Mesendoderm (in vitro differentiated cells): ENCODE results near the gene PHETA1.

Experiments used
- DNase-seq: peaks from one replicate; pipeline ENCODE4 v3.0.0; 2013
- H2AK5ac ChIP-seq: 2 replicates; pipeline ENCODE4 v1.6.1; 2013; ENCODE audit warnings: low read length, inconsistent platforms
- H2BK120ac ChIP-seq: 2 replicates; pipeline ENCODE4 v1.6.1; 2013; ENCODE audit warnings: low read depth, mild to moderate bottlenecking, low read length, moderate library complexity, mixed read lengths
- H2BK15ac ChIP-seq: replicated peaks from 2 replicates; pipeline ENCODE4 v1.6.1; 2013; ENCODE audit warnings: low read depth, mild to moderate bottlenecking, moderate library complexity
- H2BK5ac ChIP-seq: 2 replicates; pipeline ENCODE4 v1.6.1; 2013; ENCODE audit warnings: low read length, inconsistent platforms
- H3K18ac ChIP-seq: 2 replicates; pipeline ENCODE4 v1.6.1; 2013; ENCODE audit warnings: mild to moderate bottlenecking, low read length, mixed read lengths
- H3K23ac ChIP-seq: one replicate; pipeline ENCODE4 v1.6.1; 2013; ENCODE audit warnings: low read length
- H3K27ac ChIP-seq: 2 replicates; pipeline ENCODE4 v1.5.1; 2013; ENCODE audit warnings: low read depth, mild to moderate bottlenecking, inconsistent platforms, low read length, moderate library complexity
- H3K27me3 ChIP-seq: 2 replicates; pipeline ENCODE4 v1.6.1; 2013; ENCODE audit warnings: low read length, control low read depth, mild to moderate bottlenecking, inconsistent platforms; ENCODE audit not compliant: insufficient read depth, poor library complexity
- H3K36me3 ChIP-seq: 2 replicates; pipeline ENCODE4 v1.6.1; 2013; ENCODE audit warnings: low read length, inconsistent platforms; ENCODE audit not compliant: control insufficient read depth, insufficient read depth
- H3K4ac ChIP-seq: one replicate; pipeline ENCODE4 v1.6.1; 2013; ENCODE audit warnings: low read depth, mild to moderate bottlenecking, low read length, moderate library complexity
- H3K4me1 ChIP-seq: 2 replicates; pipeline ENCODE4 v1.6.1; 2013; ENCODE audit warnings: low read depth, low read length, inconsistent platforms; ENCODE audit not compliant: control insufficient read depth
- H3K4me2 ChIP-seq: 2 replicates; pipeline ENCODE4 v1.6.1; 2013; ENCODE audit warnings: low read length
- H3K4me3 ChIP-seq: 2 replicates; pipeline ENCODE4 v1.5.1; 2013; ENCODE audit warnings: mild to moderate bottlenecking, low read length
- H3K56ac ChIP-seq: one replicate; pipeline ENCODE4 v1.6.1; 2013; ENCODE audit warnings: low read length
- H3K79me1 ChIP-seq: 2 replicates; pipeline ENCODE4 v1.6.1; 2013; ENCODE audit warnings: low read length, inconsistent platforms
- H3K79me2 ChIP-seq: 2 replicates; pipeline ENCODE4 v1.6.1; 2013; ENCODE audit warnings: mild to moderate bottlenecking, low read length; ENCODE audit not compliant: control insufficient read depth, insufficient read depth
- H3K9ac ChIP-seq: 2 replicates; pipeline ENCODE4 v1.6.1; 2013; ENCODE audit warnings: low read length, inconsistent platforms
- H4K5ac ChIP-seq: one replicate; pipeline ENCODE4 v1.6.1; 2013; ENCODE audit warnings: low read length
- H4K8ac ChIP-seq: one replicate; pipeline ENCODE4 v1.6.1; 2013; ENCODE audit warnings: low read depth, mild to moderate bottlenecking, control low read depth, low read length, moderate library complexity
- WGBS: extraction: QIAGEN DNeasy Blood & Tissue Kit; methylation state at CpG from one replicate; pipeline ENCODE4 v1.1.7; 2013; ENCODE audit warnings: low lambda C conversion rate, missing lambda C conversion rate; ENCODE audit not compliant: insufficient coverage; ENCODE audit errors: extremely low coverage; 5-methylcytosine and 5-hydroxymethylcytosine counted together

Gene PHETA1

GRCh38 chr12:111363578-111363977, 5.3 kb downstream of the PHETA1 start:
- Histone ChIP-seq H2BK15ac (no peak overlapping the region), H3K27me3 (no peaks in the 10 kb centered on the region), H2BK120ac (no peak overlapping the region), H3K79me2 (no peaks in the 10 kb centered on the region), H3K4ac (no peak overlapping the region), H3K36me3 (no peaks in the 10 kb centered on the region), H3K23ac (no peak overlapping the region), H3K4me2 (no peak overlapping the region), H3K4me3 (no peak overlapping the region), H2AK5ac (no peak overlapping the region), H3K4me1 (peaks cover 5% of the 10 kb centered on the region), H3K9ac (no peak overlapping the region), H2BK5ac (no peak overlapping the region), H3K79me1 (no peaks in the 10 kb centered on the region), H4K5ac (no peak overlapping the region), H3K27ac (no peak overlapping the region), H3K18ac (no peak overlapping the region), H4K8ac (no peak overlapping the region), H3K56ac (no peak overlapping the region)
- WGBS: no CpG with 5 or more reads among the region's 3 CpGs
- DNase-seq: peak; percentile 78

GRCh38 chr12:111362687-111363475, 6.0 kb downstream of the PHETA1 start:
- no peak overlapping the region for H2BK5ac ChIP-seq
- H3K27ac ChIP-seq: no peak overlapping the region
- no peak overlapping the region for H4K8ac ChIP-seq
- no peak overlapping the region for H3K23ac ChIP-seq
- DNase-seq: no peak
- H3K27me3 ChIP-seq: no peaks in the 10 kb centered on the region
- H3K36me3 ChIP-seq: no peaks in the 10 kb centered on the region
- no peak overlapping the region for H2BK120ac ChIP-seq
- H2BK15ac ChIP-seq: no peak overlapping the region
- H3K79me2 ChIP-seq: no peaks in the 10 kb centered on the region
- H3K4me3 ChIP-seq: no peak overlapping the region
- no peak overlapping the region for H4K5ac ChIP-seq
- H3K56ac ChIP-seq: no peak overlapping the region
- H3K9ac ChIP-seq: no peak overlapping the region
- no peaks in the 10 kb centered on the region for H3K79me1 ChIP-seq
- no peak overlapping the region for H3K4ac ChIP-seq
- H3K4me1 ChIP-seq: peaks cover 3% of the 10 kb centered on the region
- no peak overlapping the region for H3K4me2 ChIP-seq
- no CpG with 5 or more reads among the region's 59 CpGs for WGBS
- no peak overlapping the region for H2AK5ac ChIP-seq
- H3K18ac ChIP-seq: no peak overlapping the region

GRCh38 chr12:111361717-111362576, 6.9 kb downstream of the PHETA1 start:
- Histone ChIP-seq H3K4ac (no peak overlapping the region), H3K27ac (no peak overlapping the region)
- DNase-seq: no peak

DNA sequence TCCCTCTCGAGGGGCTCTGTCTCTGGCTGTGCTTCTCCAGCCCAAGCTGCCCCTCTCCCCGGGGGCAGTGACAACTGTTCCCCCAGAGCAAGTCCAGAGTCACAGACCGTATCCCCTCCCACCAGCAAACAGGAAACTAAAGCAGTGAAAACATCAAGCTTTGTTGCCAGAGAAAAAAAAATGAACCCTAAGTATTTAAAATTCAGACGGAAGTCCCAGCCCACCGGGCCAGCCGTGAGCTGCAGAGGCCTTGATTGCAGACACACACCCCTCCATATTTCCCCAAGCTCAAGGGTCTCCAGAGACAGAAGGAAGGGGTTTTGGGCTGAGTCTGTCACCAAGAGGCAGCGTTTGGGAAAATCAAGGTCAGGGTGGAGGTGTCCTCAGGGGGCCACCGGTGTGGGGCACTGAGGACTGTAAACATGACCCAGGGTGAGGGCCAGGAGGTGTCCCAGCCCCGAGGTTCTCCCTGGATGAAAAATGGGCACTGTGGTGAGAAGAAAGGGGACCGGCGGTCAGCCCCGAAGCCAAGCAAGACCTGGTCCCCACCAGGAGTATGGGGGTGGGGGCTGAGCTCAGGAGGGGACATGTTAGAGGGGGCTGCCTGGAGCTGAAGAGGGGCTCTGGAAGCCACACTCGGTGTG, 7.7 kb downstream of the PHETA1 start:
- H4K8ac ChIP-seq: no peak overlapping the region
- DNase-seq: no peak
- H3K27me3 ChIP-seq: no peaks in the 10 kb centered on the region
- WGBS: no CpG with 5 or more reads among the region's 13 CpGs
- no peak overlapping the region for H3K4ac ChIP-seq
- no peaks in the 10 kb centered on the region for H3K36me3 ChIP-seq
- H2BK120ac ChIP-seq: no peak overlapping the region
- H3K4me3 ChIP-seq: no peak overlapping the region
- H4K5ac ChIP-seq: no peak overlapping the region
- no peaks in the 10 kb centered on the region for H3K4me1 ChIP-seq
- no peak overlapping the region for H2AK5ac ChIP-seq
- no peak overlapping the region for H3K18ac ChIP-seq
- no peak overlapping the region for H3K56ac ChIP-seq
- H2BK5ac ChIP-seq: no peak overlapping the region
- H3K23ac ChIP-seq: no peak overlapping the region
- H3K27ac ChIP-seq: no peak overlapping the region
- H3K79me1 ChIP-seq: no peaks in the 10 kb centered on the region
- no peak overlapping the region for H3K4me2 ChIP-seq
- no peak overlapping the region for H2BK15ac ChIP-seq
- H3K79me2 ChIP-seq: no peaks in the 10 kb centered on the region
- no peak overlapping the region for H3K9ac ChIP-seq

More at GRCh38 chr12:111361717-111362576, 6.9 kb downstream of the PHETA1 start:
- H4K8ac ChIP-seq: no peak overlapping the region
- no peak overlapping the region for H3K9ac ChIP-seq
- no peaks in the 10 kb centered on the region for H3K79me2 ChIP-seq
- no peak overlapping the region for H2BK5ac ChIP-seq
- H4K5ac ChIP-seq: no peak overlapping the region
- H2BK15ac ChIP-seq: no peak overlapping the region
- WGBS: no CpG with 5 or more reads among the region's 18 CpGs
- no peak overlapping the region for H3K4me3 ChIP-seq
- no peak overlapping the region for H3K23ac ChIP-seq
- no peak overlapping the region for H2AK5ac ChIP-seq
- H3K56ac ChIP-seq: no peak overlapping the region
- no peak overlapping the region for H2BK120ac ChIP-seq
- H3K36me3 ChIP-seq: no peaks in the 10 kb centered on the region
- H3K4me1 ChIP-seq: no peaks in the 10 kb centered on the region
- no peaks in the 10 kb centered on the region for H3K79me1 ChIP-seq
- H3K4me2 ChIP-seq: no peak overlapping the region
- H3K27me3 ChIP-seq: no peaks in the 10 kb centered on the region
- no peak overlapping the region for H3K18ac ChIP-seq

- no peak overlapping the region for H3K9ac ChIP-seq
- H3K4ac ChIP-seq: no peak overlapping the region
- no peaks in the 10 kb centered on the region for H3K27me3 ChIP-seq
- H3K79me1 ChIP-seq: no peaks in the 10 kb centered on the region
- no peak overlapping the region for H3K4me3 ChIP-seq
- no peak overlapping the region for H3K56ac ChIP-seq
- H3K4me1 ChIP-seq: no peaks in the 10 kb centered on the region
- H3K23ac ChIP-seq: no peak overlapping the region
- H2BK15ac ChIP-seq: no peak overlapping the region
- no peak overlapping the region for H3K27ac ChIP-seq
- no peak overlapping the region for H4K5ac ChIP-seq
- no peak overlapping the region for H2BK5ac ChIP-seq
- H3K36me3 ChIP-seq: no peaks in the 10 kb centered on the region
- no peak overlapping the region for H2AK5ac ChIP-seq
- no peak overlapping the region for H3K18ac ChIP-seq
- no peak for DNase-seq
- no peak overlapping the region for H4K8ac ChIP-seq
- H3K79me2 ChIP-seq: no peaks in the 10 kb centered on the region
- no peak overlapping the region for H3K4me2 ChIP-seq
- no peak overlapping the region for H2BK120ac ChIP-seq
- WGBS: no CpG with 5 or more reads among the region's 9 CpGs
Measured at GRCh38 chr12:111360325-111360930, 8.5 kb downstream of the PHETA1 start.
